ENCODE measurements around the gene TSC2.

TSC2 gene

GRCh38 chr16:2074071-2074470 lies 26.3 kb downstream of the TSC2 start:
- no peak for DNase-seq

DNA sequence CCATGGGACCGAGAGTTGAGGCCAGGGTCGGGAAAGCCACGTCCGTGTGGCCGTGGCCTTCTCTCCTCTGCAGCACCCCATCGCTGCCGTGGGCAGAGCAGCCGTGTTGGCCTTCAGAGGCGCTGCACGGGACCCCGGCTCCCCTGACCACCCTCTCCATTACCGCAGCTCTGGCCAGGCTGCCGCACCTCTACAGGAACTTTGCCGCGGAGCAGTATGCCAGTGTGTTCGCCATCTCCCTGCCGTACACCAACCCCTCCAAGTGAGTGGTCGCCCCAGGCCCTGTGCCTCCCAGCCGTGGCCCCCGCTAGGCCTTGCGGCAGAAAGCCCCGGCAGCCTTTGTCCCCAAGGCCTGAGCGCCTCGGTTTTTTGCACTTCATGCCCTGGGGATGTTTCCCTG lies 27.8 kb downstream of the TSC2 start:
- DNase-seq: no peak

DNA sequence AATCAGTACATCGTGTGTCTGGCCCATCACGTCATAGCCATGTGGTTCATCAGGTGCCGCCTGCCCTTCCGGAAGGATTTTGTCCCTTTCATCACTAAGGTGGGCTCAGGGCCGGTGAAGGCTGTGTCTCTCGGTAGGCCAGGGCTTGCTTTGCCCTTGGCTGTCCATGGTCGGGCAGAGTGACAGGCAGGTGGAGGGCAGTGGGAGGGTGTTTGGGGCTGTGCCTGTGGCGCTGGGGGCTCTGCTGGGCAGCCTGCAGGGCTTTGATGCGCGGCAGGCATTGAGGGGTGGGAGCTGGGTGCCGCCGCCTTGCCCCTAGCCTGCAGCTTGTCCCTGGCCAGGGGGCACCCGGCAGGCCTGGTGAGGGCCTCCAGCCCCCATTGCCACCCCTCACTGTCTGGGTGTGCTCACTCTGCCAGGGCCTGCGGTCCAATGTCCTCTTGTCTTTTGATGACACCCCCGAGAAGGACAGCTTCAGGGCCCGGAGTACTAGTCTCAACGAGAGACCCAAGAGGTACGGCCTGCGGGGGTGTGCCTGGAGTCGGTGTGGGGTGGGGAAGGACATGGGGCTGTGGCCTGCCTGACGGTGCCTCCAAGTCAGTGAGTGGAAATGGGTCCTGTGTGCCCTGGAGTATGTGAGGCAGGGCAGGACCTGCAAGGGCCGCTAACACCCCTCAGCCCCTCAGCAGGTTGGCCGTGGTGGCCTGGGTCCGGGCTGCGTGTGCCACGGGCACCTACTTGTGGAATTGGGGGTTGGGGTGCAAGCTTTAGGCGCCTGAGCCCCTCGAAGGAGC lies 28.5 kb downstream of the TSC2 start:
- no peak for DNase-seq

DNA sequence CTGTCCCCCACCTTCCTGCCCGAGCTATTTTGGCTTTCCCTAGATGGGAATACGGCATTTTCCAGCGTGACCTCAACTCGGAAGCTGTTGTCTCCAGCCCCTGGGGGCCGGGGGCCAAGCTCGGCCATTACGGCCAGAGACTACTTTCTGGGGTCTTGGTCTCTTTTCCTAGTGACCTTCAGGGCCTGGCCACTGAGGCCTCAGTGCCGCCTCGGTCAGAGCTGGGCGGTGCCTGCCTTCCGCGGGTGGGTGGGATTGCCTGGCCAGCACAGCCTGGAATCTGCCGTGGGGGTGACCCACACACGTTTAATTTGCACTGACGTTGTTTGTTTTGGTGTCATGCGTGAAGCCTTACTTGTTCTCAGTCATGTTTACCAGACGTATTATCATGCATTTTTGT lies 29.2 kb downstream of the TSC2 start:
- no peak for DNase-seq

GRCh38 chr16:2077696-2078095 lies 29.9 kb downstream of the TSC2 start:
- DNase-seq: no peak

DNA sequence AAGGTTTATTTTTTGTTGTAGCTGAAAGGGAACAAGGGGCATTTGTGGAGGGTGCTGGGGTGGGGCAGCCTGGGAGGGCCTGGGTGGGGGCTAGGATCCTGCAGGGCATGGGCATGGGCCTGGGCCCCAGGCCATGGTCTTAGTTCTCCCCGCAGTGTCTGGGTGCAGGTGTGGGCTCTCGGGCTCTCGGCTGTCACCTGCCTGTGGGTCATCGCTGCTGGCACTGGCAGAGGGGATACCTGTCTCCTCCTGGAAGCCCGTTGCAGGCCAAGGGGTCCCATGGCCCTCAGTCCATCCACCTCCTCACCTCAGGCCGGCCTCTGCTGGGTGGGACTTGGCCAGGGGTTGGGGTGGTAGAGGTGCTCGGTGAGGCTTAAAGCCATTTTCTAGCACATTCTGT lies 30.3 kb downstream of the TSC2 start:
- no peak for DNase-seq

GRCh38 chr16:2078691-2079090 lies 30.9 kb downstream of the TSC2 start:
- DNase-seq: no peak

- DNase-seq: no peak
Measured at GRCh38 chr16:2079311-2079800, 31.6 kb downstream of the TSC2 start.

DNA sequence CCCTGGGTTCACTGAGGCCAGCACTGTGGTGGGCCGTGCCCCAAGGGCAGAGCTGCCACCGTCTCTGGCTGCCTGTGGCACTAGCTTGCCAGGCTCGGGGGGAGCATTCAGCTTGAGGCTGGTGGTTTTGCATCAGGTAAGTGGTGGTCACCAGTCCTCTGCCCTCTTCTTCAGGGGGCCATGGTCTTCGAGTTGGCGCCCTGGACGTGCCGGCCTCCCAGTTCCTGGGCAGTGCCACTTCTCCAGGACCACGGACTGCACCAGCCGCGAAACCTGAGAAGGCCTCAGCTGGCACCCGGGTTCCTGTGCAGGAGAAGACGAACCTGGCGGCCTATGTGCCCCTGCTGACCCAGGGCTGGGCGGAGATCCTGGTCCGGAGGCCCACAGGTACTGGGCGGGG lies 32.2 kb downstream of the TSC2 start:
- no peak for DNase-seq

DNA sequence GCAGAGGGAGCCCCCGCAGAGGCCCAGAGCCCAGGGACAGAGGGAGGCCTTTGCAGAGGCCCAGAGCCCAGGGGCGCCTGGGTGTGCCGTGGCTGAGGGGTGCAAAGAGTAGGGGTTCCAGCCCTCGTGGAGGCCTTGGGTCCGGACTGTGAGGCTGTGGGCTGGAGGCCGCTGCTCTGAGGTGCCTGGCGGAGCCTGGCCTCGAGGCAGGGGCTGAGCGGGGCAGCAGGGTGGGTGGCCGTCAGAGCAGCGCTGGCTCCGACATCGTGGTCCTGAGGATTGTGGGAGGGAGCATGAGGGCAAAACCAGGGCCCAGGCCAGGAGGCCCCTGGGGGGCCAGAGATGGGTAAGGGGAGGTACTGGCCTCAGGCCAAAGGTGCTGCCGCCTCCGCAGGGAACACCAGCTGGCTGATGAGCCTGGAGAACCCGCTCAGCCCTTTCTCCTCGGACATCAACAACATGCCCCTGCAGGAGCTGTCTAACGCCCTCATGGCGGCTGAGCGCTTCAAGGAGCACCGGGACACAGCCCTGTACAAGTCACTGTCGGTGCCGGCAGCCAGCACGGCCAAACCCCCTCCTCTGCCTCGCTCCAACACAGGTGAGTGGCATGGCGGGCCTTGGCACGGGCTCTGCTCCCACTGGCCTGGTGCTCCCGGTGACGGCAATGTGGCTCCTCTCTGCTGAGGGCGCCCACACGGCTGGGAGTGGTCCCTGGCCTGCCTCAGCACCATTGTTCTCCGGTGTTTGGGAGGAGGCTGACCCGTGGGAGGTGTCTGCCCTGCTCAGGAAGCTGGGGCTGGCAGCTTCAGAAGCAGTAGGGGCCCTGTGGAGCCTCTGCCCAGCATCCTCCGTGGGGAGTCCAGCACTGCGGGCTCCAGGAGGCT lies 33.7 kb downstream of the TSC2 start:
- no peak for DNase-seq

- DNase-seq: peak; percentile 79
Measured at GRCh38 chr16:2082171-2082982, 34.6 kb downstream of the TSC2 start.

- DNase-seq: no peak
Measured at GRCh38 chr16:2082983-2083364, 35.2 kb downstream of the TSC2 start.

DNA sequence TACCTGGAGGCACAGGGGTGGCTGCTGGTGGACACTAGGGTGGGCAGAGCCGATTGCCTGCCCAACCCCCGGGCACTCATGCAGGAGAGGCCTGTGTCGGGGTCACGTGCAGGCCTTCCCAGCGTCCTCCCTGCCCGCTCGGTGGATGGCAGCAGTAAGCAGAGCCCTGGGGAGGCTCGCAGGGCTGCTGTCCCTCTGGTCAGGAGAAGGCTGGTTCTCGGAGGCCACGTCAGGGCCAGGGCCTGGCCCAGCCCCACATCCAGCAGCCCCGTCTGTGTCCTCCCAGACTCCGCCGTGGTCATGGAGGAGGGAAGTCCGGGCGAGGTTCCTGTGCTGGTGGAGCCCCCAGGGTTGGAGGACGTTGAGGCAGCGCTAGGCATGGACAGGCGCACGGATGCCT lies 35.6 kb downstream of the TSC2 start:
- DNase-seq: no peak

- DNase-seq: no peak
Measured at GRCh38 chr16:2083876-2084780, 36.3 kb downstream of the TSC2 start.

- no peak for DNase-seq
Measured at GRCh38 chr16:2084895-2085625, 37.3 kb downstream of the TSC2 start.

- DNase-seq: no peak
Measured at GRCh38 chr16:2085669-2086068, 37.9 kb downstream of the TSC2 start.

GRCh38 chr16:2086106-2086742 lies 38.4 kb downstream of the TSC2 start:
- no peak for DNase-seq

- DNase-seq: no peak
Measured at GRCh38 chr16:2086812-2087747, 39.3 kb downstream of the TSC2 start.

- DNase-seq: no peak
Measured at GRCh38 chr16:2087748-2088631, 40.2 kb downstream of the TSC2 start.
